Measurements from ENCODE around the gene OSBPL10. TPM values are rescaled to one million over a fixed set of nuclear protein-coding genes. Genes with fewer than 3 reads are reported as not detected.

The OSBPL10 gene
- total RNA-seq, result 10 to 100 TPM; 21.1 to 33.0 TPM
- polyA plus RNA-seq, result 1 to 10 TPM; 3.9 to 5.1 TPM
- long read RNA-seq, donor 1, full-length matches to known transcripts, result 11 of 11 reads
- long read RNA-seq, donor 1, partial matches to known transcripts, result 0 of 11 reads
- long read RNA-seq, donor 1, other reads (novel, unspliced or antisense), result 0 of 11 reads
- long read RNA-seq, donor 2, full-length matches to known transcripts, result 3 of 3 reads
- long read RNA-seq, donor 2, partial matches to known transcripts, result 0 of 3 reads
- long read RNA-seq, donor 2, other reads (novel, unspliced or antisense), result 0 of 3 reads
- long read RNA-seq, donor 3, full-length matches to known transcripts, result 4 of 9 reads
- long read RNA-seq, donor 3, partial matches to known transcripts, result 5 of 9 reads
- long read RNA-seq, donor 3, other reads (novel, unspliced or antisense), result 0 of 9 reads
- long read RNA-seq, donor 4, full-length matches to known transcripts, result 4 of 4 reads
- long read RNA-seq, donor 4, partial matches to known transcripts, result 0 of 4 reads
- long read RNA-seq, donor 4, other reads (novel, unspliced or antisense), result 0 of 4 reads
- long read RNA-seq, donor 5, full-length matches to known transcripts, result 5 of 17 reads
- long read RNA-seq, donor 5, partial matches to known transcripts, result 12 of 17 reads
- long read RNA-seq, donor 5, other reads (novel, unspliced or antisense), result 0 of 17 reads

GRCh38 chr3:31981206-31982181 is at the start of gene OSBPL10, which contains the start of gene ZNF860:
Gene OSBPL10, minus strand, starts transcription at chr3:31981262. Its CDS starts 83 bp downstream, at chr3:31981179.
Gene ZNF860, plus strand, starts transcription at chr3:31981750. Its CDS starts 7,330 bp downstream, at chr3:31989080.
- Histone ChIP-seq H3K4me3 (peak within 1 kb of the TSS; percentile 72), H3K4me1 (ENCODE audit: control insufficient read depth in 5 of 5, insufficient read depth in 5 of 5, low read length in 5 of 5) (peaks cover 0 to 20% (median 1%) of the 10 kb centered on the region in 5 donors), H3K27ac (ENCODE audit: low read depth in 1 of 2, low read length in 1 of 2) (peak within 1 kb of the TSS; percentile 50 to 91), H3K36me3 (ENCODE audit: control insufficient read depth in 4 of 4, insufficient read depth in 4 of 4, low read length in 4 of 4) (no peaks in the 10 kb centered on the region), H3K27me3 (ENCODE audit: control insufficient read depth in 3 of 3, insufficient read depth in 3 of 3, low read length in 2 of 3) (no peaks in the 10 kb centered on the region), H3K9me3 (ENCODE audit: control insufficient read depth in 4 of 4, insufficient read depth in 3 of 4, low read length in 3 of 4) (no peaks in the 10 kb centered on the region), H3K9ac (ENCODE audit: insufficient read depth in 1 of 2, low read length in 2 of 2) (peak within 1 kb of the TSS; percentile 55 to 78)
- no peak for TF ChIP-seq CTCF (IDR thresholded peaks at IDR 0.05; ENCODE audit: control extremely low read depth, extremely low read depth)
- peak; percentile 86 for ATAC-seq (ENCODE audit: insufficient read depth, low FRiP score)
- DNase-seq, result peak; percentile 93 to 97 (median 93)
- 8 to 11% methylated on average over 56 to 65 of the region's 65 CpGs for WGBS, 2 donors

GRCh38 chr3:32026593-32026992 is 45.5 kb upstream of the OSBPL10 start:
- ATAC-seq (ENCODE audit: insufficient read depth, low FRiP score), result no peak
- no peak for TF ChIP-seq CTCF (IDR thresholded peaks at IDR 0.05; ENCODE audit: control extremely low read depth, extremely low read depth)
- Histone ChIP-seq H3K36me3 (ENCODE audit: control insufficient read depth in 4 of 4, insufficient read depth in 4 of 4, low read length in 4 of 4) (no peaks in the 10 kb centered on the region), H3K9me3 (ENCODE audit: control insufficient read depth in 4 of 4, insufficient read depth in 3 of 4, low read length in 3 of 4) (no peaks in the 10 kb centered on the region), H3K27me3 (ENCODE audit: control insufficient read depth in 3 of 3, insufficient read depth in 3 of 3, low read length in 2 of 3) (no peaks in the 10 kb centered on the region), H3K4me1 (ENCODE audit: control insufficient read depth in 5 of 5, insufficient read depth in 5 of 5, low read length in 5 of 5) (no peaks in the 10 kb centered on the region), H3K4me3 (no peak overlapping the region), H3K9ac (ENCODE audit: insufficient read depth in 1 of 2, low read length in 2 of 2) (no peak overlapping the region), H3K27ac (ENCODE audit: low read depth in 1 of 2, low read length in 1 of 2) (no peak overlapping the region)
- DNase-seq, result no peak
- WGBS, 2 donors, result 30 to 74% methylated on average over 6 of the region's 6 CpGs

GRCh38 chr3:32022947-32023346 is 41.9 kb upstream of the OSBPL10 start:
- no peak for DNase-seq
- TF ChIP-seq CTCF (IDR thresholded peaks at IDR 0.05; ENCODE audit: control extremely low read depth, extremely low read depth), result no peak
- Histone ChIP-seq H3K4me1 (ENCODE audit: control insufficient read depth in 5 of 5, insufficient read depth in 5 of 5, low read length in 5 of 5) (peaks cover 0 to 14% (median 0%) of the 10 kb centered on the region in 5 donors), H3K27me3 (ENCODE audit: control insufficient read depth in 3 of 3, insufficient read depth in 3 of 3, low read length in 2 of 3) (no peaks in the 10 kb centered on the region), H3K27ac (ENCODE audit: low read depth in 1 of 2, low read length in 1 of 2) (no peak overlapping the region), H3K9me3 (ENCODE audit: control insufficient read depth in 4 of 4, insufficient read depth in 3 of 4, low read length in 3 of 4) (no peaks in the 10 kb centered on the region), H3K9ac (ENCODE audit: insufficient read depth in 1 of 2, low read length in 2 of 2) (no peak overlapping the region), H3K4me3 (no peak overlapping the region), H3K36me3 (ENCODE audit: control insufficient read depth in 4 of 4, insufficient read depth in 4 of 4, low read length in 4 of 4) (no peaks in the 10 kb centered on the region)
- WGBS, 2 donors, result 81% methylated on average over 2 of the region's 2 CpGs
- no peak for ATAC-seq (ENCODE audit: insufficient read depth, low FRiP score)
